Forelimb muscle (tissue), 1 donor: Measurements from ENCODE around the gene RAC2. TPM values are rescaled to one million over a fixed set of nuclear protein-coding genes. Genes with fewer than 3 reads are reported as not detected.
"Not testable (repeated sequence)": the region's sequence is repeated elsewhere in the genome, so short reads cannot be mapped to it uniquely, and the experiment has no call there.

Experiments used
- DNase-seq: peaks from one replicate; pipeline ENCODE4 v3.0.0-alpha.2; 2013; ENCODE audit warnings: low read depth
- polyA plus RNA-seq: library from polyadenylated mRNA; unstranded; fragments of 120-200 nt; gene quantifications from one replicate; pipeline ENCODE4 v1.2.1, GENCODE V29; 2013; ENCODE audit not compliant: insufficient read length

The RAC2 gene
- polyA plus RNA-seq, 1 donor = 5.1 TPM

DNA sequence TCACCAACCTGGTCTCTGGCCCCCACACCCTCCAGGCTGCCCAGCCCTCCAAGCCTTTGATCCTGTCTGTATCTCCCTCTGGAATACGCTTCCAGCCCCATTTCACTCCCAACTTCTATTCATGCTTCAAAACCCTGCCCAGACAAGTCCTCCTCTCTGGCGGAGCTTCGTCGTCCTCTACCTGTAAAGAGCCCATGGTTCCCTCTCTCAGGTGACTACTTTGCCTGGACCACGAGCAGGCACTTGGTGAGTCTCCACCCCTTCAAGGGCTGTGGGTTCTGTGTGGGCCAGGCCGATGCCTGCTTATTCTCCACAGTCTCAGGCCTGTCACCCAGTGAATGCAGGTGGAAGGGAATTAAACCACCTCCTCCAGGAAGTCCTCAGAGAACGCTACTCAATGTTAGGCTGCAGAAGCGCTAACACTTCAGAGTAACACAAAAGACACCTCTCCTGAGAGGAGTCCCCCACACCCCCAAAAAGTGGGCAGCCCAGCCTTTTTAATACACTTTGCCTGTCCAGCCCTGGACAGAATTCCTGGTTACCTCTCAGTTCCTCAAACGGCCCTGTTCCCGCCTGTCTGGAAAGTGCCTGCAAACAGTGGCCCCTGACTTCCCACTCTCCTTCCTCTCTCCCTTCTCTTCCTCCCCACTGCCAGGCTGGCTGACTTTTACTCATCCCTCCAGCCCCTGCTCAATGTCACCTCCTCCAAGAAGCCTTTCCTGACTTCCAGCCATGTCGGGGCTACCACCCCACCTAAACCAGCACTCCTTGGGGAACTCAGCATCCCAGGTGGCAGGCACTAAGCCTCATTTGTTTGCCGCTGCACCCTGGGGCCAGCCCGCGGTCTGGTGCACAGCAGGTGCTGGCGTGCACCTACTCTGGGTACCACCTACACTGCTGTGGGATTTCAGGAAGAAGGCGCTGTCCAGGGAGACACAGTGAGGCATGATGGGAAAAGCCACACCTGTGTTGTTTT lies 9.0 kb downstream of the RAC2 start:
- DNase-seq = no peak

DNA sequence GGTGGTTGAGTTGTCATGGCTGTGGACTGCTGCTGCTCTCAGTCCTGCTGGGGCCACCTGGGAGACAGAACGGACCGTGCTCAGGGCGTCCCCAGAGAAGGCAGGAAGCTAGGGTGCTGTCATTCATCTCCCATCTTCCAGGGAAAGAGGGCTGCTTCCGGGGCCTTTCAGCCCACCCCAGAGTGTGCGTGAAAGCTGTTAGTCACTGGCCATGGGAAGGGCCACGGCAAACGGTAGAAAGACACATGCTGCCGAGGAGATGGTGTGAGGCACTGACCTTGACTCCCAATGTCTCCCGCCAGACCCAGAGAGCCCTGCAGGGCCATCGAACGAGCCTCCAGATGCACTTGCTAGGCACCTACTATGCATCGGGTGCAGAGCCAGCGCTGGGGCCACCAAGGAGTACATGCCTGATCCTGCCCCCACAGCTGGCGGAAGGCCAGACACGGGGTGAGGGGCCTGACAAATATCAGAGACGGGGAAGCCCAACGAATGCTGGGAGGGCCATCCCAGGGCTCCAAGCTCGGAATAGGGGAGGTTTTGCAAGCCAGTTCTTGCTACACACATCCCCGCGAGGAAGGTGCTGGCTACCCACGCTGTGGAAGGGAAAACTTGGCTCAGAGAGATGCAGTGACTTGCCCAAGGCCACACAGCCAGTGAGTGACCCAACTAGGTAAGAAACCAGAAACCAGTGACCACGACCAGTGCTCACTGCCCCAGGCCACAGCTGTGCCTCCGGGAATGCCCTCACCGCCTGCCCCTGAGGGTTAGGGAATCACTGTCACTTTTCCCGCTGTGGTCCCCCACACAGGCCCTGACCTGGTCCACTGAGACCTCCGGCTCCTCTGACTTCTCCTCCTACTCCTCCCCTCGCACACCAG lies 10.1 kb downstream of the RAC2 start:
- DNase-seq = no peak

DNA sequence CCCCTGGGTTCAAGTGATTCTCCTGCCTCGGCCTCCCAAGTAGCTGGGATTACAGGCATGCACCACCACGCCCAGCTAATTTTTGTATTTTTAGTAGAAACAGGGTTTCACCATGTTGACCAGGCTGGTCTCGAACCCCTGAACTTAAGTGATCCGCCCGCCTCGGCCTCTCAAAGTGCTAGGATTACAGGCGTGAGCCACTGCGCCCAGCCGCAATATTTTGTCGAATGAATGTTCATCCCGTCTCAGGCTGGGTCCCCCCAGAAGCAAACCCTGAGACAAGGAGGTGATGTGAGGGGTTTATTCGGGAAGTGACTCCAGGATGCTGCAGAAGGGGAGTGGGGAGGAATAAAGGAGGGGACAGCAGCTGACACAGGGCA lies 10.7 kb downstream of the RAC2 start:
- DNase-seq = not testable (repeated sequence)

DNA sequence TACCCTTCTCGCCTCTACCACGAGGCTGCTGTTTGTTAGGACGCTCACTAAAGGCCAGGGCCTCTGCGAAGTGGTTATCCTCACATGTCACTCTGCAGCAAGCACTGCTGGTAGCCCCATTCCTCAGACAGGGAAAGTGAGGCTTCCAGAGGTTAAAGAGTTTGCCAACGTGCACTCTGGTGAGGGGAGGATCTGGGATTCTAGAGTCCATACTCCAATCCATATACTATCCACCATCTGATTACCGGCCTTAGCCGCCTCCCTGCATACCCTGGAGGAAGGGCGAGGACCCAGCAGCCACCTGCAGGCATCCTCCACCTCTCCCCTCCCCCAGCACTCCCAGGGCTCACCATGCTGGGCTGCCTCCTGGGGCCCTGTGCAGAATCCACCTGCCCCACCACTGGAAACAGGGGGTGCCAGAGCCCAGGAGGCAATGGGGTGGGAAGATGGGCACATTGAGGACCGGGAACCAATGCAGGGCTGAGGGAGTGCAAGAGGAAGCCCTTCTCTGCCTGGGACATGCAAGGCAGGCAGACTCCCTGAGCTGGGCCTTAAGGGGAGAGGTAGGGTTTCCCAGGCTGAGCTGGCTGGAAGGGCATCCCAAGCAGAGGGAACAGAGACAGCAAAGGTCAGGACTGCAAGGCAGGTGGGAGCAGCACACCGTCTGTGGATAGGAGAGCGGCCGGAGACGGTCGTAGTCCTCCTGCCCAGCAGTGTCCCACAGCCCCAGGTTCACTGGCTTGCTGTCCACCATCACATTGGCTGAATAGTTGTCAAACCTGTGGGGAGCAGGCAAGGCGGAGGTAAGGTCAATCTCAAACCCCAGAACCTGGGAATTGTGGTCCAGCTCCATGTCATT lies 11.7 kb downstream of the RAC2 start:
- DNase-seq = no peak

DNA sequence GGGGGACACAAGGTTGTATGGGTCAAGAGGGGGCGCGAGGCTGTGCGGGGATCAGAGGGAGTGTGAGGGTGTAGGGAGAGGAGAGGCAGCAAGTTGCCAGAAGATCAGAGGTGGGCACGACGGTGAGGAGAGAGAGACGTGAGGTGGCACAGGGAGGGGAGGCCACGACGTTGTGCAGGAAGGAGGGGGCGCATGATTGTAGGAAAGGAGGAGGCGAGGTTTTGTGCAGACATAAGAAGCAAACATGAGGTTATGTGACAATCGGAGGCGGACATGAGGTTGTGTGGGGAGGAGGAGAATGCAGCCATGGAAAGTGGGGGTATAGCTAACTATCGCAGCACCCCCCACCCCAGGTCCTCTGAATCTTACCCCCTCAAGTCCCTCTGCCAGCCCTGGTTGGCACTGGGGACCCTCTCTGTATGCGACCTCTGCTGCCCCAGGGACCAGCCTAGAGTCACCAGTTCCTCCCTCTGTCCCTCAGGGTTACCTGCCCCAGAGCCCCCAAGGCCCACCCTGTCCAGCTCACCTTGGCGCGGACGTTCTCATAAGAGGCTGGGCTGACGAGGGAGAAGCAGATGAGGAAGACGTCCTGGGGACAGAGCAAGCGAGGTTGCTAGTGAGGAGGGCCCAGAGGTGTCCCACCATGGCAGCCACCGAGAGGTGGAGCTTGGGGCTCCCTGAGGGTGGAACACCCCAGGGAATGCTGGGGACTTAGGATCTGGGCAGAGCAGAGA lies 12.5 kb downstream of the RAC2 start:
- no peak for DNase-seq

DNA sequence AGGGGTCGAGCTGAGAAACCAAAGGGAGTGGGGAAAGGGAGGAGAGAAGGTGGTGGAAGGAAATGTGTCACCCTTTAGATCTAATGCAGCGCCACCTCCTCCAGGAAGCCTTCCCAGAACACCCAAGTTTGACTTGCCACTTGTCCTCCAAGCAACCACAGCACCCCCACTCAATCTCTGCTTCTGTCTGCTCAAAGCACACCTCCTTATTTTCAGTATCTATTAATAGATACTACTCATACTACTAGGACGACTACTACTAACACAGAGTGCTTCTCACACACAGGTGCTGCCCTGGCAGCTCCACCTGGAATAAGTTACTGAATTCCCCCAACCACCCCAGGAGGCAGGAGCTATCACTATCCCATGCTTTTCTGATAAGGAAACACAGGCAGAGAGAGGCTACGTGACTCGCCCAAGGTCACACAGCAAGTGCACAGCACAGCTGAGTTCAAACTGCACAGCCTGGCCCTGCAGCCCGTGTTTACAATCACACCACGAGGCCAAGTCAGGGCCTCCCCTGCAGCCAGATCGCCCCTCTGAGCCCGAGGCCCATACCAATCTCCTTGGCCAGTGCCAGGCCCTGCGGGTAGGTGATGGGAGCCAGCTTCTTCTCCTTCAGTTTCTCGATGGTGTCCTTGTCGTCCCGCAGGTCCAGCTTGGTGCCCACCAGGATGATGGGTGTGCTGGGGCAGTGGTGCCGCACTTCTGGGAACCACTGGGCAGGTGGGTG lies 13.2 kb downstream of the RAC2 start:
- DNase-seq = no peak

DNA sequence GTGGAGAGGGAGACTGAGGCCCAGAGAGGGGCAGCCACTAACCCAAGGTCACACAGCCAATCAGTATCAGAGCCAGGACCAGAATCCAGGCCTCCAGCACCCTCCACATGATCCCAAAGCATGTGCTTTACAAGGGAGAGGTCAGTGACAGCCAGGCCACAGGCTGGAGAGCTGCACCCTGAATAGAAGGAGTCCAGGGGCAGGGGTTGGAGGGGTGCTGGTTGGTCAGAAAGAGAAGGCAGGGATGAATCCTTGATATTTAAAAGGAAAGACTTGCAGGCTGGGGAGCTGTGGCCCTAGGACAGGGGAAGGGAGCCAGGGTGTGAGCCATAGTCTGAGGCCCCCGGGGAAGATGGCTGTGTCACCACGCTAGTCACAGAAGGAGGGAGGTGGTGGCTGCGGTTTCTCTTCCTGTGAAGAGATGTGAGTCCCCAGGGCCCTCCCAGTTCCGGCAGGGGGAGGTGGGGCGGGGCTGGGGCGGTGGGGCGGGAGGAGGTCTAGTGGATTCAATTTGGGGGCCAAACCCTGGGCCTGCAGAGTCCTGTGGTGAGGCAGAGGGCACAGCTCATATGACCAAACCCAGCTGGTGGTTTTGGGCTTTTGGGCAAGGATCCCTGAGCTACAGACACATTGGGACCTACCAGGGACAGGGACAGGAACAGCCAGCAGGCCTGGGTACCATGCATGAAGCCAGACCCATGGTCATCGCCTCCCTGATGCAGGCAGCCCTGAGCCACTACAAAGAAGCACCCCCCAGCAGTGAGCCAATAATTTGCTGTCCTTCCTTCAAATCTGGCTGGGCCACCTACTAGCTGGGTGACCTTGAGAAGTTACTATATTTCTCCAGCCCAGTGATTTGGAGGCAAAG lies 14.0 kb downstream of the RAC2 start:
- no peak for DNase-seq

DNA sequence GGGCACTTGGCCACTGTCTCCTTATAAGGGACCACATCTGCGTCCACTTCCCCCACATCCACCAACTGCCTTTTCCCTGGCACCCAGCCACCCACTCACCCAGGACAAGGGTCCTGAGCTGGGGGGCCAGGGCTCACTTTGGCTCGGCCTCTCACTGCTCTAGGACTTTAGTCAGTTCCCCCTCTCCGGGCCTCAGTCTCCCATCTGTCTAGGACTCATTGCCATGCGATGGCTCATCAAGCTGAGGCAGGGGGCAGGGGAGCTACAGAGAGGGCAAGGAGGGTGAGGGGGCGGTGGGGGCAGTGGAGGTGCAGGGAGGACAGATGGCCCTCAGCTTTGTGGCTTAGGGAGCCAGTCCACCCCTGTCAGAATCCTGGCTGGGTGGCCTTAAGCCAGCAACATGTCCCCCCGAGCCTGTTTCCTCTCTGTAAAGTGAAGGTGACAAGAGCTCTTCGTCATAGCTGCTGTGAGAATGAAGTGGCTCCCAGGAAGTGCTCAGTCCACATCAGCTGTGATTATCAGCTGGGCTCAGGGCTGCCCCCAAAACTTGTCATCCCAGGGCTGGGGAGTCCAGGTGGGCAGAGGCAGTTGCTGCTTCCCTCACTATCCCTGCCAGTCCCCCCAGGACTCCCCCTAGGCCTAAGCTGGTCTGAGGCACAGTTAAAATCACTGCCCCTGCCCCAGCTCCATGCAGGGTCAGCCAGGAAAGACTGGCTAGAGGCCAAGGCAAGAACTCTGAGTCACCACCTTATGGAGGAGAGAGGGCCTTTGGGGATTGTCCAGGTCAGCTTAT lies 14.9 kb downstream of the RAC2 start:
- no peak for DNase-seq

DNA sequence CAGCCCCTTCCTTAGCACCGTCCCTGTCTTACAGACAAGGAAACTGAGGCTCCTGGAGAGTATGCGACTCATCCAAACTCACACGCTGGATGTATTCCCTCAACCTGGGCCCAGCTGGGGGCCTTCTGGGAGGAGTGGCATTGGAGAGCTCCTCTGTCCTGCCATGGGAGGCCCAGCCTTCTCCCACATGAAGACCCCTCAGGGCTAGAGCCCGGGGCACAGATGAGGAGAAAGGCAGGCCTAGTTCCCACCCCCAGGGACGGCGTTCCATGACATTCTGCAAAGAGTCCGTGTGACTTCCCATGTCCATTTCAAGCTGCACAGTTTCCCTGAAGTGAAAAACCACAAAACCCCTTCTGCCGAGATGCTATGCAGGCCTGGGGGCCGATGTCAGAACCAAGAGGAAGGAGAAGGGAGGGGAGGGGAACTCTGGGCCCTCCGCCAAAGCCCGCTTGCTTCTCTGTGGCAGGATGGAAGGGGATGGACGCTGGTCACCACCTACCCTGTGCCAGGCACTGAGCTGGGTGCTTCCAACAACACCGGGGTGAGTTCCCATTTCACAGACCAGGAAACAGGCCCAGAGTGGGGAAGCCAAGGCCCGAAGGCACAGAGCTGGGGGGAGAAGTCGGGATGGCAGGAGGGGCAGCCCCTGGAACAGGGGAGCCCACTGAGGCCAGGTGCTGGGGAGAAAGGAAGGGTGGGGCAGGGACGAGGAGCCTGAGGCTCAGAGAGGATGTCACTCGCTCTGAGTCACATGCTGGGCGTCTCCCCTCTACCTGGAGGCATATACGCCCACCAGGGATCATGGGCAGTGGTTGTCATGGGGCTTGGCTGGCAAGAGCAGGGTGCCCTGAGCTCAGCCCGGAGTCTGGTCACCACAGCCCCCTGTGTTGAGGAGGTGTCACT lies 15.7 kb downstream of the RAC2 start:
- no peak for DNase-seq

DNA sequence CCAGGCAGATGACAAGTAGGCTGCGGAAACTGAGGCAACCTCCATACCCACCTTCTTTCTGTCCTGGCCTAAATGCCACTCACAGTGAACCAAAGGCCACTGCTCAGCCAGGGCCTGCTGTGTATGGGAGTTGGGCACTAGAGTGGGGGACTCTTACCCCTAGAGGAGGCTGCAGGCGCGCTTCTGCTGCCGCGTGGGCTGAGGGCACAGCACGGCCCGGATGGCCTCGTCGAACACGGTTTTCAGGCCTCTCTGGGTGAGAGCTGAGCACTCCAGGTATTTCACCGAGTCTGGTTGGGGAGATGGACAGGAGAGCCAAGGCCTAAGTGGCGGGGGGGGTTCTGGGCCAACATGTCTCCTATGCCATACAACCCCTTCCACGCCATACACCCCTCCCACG lies 17.6 kb downstream of the RAC2 start:
- DNase-seq = no peak

DNA sequence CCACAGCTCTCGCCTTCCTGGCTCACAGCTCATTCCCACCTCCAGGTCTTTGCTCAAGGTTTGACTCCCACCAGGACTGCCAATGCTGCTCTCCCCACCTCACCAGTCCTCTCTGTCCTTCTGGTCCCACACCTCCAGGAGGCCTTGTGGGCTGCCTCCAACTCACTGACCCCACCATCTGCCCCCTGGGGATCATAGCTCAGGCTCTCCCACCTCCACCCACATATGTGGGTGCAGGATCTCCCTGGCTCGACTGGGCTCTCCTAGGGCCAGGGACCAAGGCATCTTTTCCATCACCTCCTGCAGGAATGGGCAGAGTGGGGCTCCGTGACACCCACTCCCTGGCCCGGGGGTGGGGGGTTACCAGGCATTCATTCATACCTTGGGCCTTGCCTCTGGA lies 18.0 kb downstream of the RAC2 start:
- DNase-seq = no peak

DNA sequence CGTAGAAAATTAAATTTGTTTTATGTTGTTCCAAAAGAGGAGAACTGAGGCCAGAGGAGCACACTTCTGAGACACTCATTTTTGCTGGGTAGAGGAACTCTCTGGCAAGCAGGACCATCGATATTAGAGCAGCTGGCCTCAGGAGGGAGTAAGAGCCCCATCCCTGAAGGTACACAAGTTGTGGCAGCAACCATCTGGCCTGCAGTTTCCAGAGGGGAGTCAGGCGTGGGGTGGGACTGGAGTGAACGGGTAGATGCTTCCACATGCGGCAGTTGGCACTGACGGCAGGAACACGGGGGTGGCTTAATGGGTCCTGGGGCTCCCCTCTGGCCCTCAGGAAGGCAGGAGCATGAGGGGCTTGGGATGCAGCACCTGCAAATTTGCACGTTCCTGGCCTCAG lies 18.6 kb downstream of the RAC2 start:
- DNase-seq = no peak

DNA sequence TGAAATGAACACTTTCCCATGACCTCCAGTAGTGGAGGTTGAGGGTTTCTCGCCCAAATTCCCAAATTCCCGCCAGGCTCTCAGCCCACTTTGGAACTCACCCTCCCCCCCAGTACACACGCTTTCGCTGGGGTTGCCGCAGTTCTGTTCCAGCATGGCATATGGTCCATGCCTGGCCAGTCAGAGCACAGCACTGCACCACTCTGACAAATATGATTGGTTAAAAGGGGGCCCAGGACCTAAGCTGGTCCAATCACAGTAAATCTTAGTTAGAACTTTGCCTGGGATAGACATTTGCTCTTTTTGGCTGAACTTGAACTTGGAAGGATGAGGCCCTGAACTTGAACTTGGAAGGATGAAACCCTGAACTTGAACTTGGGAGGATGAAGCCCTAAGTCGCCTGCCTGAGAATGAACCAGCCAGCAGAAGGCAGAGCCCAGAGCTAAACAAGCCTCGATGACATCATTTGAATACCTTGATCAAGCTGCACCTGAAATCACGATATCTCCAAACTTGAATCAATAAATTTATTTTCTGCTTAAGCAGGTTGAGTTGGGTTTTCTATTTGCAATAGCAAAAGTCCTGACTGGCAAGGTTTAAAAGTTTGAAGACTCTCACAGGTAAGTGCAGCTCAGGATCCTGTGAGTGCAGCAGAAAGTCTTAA lies 19.2 kb downstream of the RAC2 start:
- DNase-seq = no peak

DNA sequence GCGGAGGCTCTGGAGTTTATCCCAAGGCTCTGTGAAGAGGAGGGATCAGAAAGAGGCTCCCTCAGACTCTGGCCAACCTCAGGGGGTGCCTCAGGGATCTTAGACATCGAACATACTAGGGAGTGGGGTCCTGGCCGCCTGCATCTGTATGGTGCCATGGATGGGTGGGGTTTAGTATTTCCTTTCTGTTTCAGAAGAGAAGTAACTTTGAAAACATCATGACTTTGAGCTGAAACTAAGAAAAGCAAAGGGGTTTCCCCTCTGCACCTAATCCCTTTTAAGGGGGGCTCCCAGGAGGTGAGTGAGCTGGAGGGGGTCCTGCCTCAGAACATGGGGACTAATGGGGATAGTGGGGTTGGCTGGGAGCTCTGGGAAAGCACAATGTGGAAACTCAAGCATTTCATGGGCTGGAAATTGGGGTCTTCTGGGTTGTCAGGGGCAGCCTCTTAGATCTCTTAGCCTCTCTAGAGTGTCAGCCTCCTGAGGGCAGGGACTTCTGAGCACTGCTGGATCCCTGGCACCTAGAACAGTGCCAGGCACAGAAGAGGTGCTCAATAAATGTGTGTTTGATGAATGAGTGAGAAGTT lies 20.0 kb downstream of the RAC2 start:
- DNase-seq = no peak

DNA sequence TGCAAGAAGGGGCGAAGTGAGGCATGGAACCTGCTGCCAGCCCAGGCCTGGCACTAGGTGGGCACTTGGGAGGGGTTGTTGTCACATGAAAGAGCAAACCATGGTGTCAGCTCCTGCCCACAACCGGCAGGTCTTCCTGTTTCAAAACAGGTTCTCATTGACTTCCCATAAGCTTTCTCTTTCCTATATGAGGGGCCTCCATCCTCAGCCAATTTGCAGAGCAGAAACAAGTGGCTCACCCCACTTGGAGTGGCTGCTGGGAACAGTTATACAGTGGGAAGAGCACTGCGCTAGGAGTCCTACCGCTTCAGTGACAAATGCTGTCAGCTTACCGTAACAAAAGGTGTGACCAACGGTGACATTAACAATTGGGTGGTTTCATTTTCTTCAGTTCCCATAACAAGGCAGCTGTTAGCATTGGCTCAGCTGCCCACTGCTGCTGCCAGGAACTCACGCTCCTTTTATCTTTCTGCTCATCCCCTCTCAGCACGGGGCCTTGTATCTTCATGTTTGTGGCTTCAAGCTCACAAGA lies 21.6 kb downstream of the RAC2 start:
- DNase-seq = no peak
